Skeletal muscle cell (primary cell): ENCODE measurements around the gene ACSF2.
A peak's percentile ranks its signal among the peaks of the same experiment; 100 is the strongest.
"Not testable (repeated sequence)": the region's sequence is repeated elsewhere in the genome, so short reads cannot be mapped to it uniquely, and the experiment has no call there.

Experiments used
- DNase-seq: peaks from one replicate; pipeline ENCODE4 v3.0.0-alpha.2; 2010; ENCODE audit warnings: low read depth
- H3K4me3 ChIP-seq: 2 replicates; pipeline ENCODE4 v1.5.1; 2011; ENCODE audit warnings: low read depth, mild to moderate bottlenecking, control low read depth, low read length, moderate library complexity

The ACSF2 gene

GRCh38 chr17:50471009-50471905 lies 45.2 kb downstream of the ACSF2 start:
- H3K4me3 ChIP-seq: no peak overlapping the region

GRCh38 chr17:50472286-50472685 lies 46.3 kb downstream of the ACSF2 start:
- no peak for DNase-seq
- H3K4me3 ChIP-seq: no peak overlapping the region

More at GRCh38 chr17:50471009-50471905, 45.2 kb downstream of the ACSF2 start:
- DNase-seq: no peak

- not testable (repeated sequence) for DNase-seq, H3K4me3 ChIP-seq
Observed at GRCh38 chr17:50472761-50473161, 46.7 kb downstream of the ACSF2 start.

GRCh38 chr17:50473901-50474300 lies 47.9 kb downstream of the ACSF2 start:
- DNase-seq: no peak

GRCh38 chr17:50474523-50474922 lies 48.5 kb downstream of the ACSF2 start:
- no peak overlapping the region for H3K4me3 ChIP-seq
- DNase-seq: no peak

More at GRCh38 chr17:50473901-50474300, 47.9 kb downstream of the ACSF2 start:
- H3K4me3 ChIP-seq: no peak overlapping the region

- H3K4me3 ChIP-seq: no peak overlapping the region
- DNase-seq: no peak
Observed at GRCh38 chr17:50475362-50475761, 49.3 kb downstream of the ACSF2 start.

GRCh38 chr17:50475775-50476544 lies 49.9 kb downstream of the ACSF2 start:
- DNase-seq, H3K4me3 ChIP-seq: not testable (repeated sequence)

- DNase-seq: no peak
- H3K4me3 ChIP-seq: no peak overlapping the region
Observed at GRCh38 chr17:50476545-50477315, 50.7 kb downstream of the ACSF2 start.

- DNase-seq: no peak
- H3K4me3 ChIP-seq: no peak overlapping the region
Observed at GRCh38 chr17:50477976-50478375, 52.0 kb downstream of the ACSF2 start.

GRCh38 chr17:50478391-50479381 lies 52.7 kb downstream of the ACSF2 start, which contains the start of gene RSAD1:
TSS of gene RSAD1 (plus strand) at chr17:50478860. CDS start at chr17:50478885, 25 bp downstream.
- H3K4me3 ChIP-seq: peak within 1 kb of the TSS; percentile 93
- DNase-seq: peak; percentile 59

GRCh38 chr17:50479522-50480141 lies 53.6 kb downstream of the ACSF2 start:
- peak overlapping the region; percentile 93 for H3K4me3 ChIP-seq
- no peak for DNase-seq

GRCh38 chr17:50480142-50480764 lies 54.2 kb downstream of the ACSF2 start:
- DNase-seq: no peak
- H3K4me3 ChIP-seq: no peak overlapping the region

- DNase-seq: no peak
- H3K4me3 ChIP-seq: no peak overlapping the region
Observed at GRCh38 chr17:50480854-50481490, 55.0 kb downstream of the ACSF2 start.

- H3K4me3 ChIP-seq: no peak overlapping the region
- no peak for DNase-seq
Observed at GRCh38 chr17:50481648-50482047, 55.6 kb downstream of the ACSF2 start.

- no peak for DNase-seq
- H3K4me3 ChIP-seq: no peak overlapping the region
Observed at GRCh38 chr17:50482110-50482509, 56.1 kb downstream of the ACSF2 start.

- peak; percentile 84 for DNase-seq
- H3K4me3 ChIP-seq: no peak overlapping the region
Observed at GRCh38 chr17:50482516-50482915, 56.5 kb downstream of the ACSF2 start.

- DNase-seq: no peak
- H3K4me3 ChIP-seq: no peak overlapping the region
Observed at GRCh38 chr17:50483266-50483665, 57.2 kb downstream of the ACSF2 start.
